Measurements from ENCODE around the gene VASP. TPM values are rescaled to one million over a fixed set of nuclear protein-coding genes. Genes with fewer than 3 reads are reported as not detected.

The VASP gene
- total and polyA plus RNA-seq, 2 of the 13 experiments (the other 11 are each of a cell fraction or from before 2014, with no cell fraction given), result 41.8 to 67.1 TPM

DNA sequence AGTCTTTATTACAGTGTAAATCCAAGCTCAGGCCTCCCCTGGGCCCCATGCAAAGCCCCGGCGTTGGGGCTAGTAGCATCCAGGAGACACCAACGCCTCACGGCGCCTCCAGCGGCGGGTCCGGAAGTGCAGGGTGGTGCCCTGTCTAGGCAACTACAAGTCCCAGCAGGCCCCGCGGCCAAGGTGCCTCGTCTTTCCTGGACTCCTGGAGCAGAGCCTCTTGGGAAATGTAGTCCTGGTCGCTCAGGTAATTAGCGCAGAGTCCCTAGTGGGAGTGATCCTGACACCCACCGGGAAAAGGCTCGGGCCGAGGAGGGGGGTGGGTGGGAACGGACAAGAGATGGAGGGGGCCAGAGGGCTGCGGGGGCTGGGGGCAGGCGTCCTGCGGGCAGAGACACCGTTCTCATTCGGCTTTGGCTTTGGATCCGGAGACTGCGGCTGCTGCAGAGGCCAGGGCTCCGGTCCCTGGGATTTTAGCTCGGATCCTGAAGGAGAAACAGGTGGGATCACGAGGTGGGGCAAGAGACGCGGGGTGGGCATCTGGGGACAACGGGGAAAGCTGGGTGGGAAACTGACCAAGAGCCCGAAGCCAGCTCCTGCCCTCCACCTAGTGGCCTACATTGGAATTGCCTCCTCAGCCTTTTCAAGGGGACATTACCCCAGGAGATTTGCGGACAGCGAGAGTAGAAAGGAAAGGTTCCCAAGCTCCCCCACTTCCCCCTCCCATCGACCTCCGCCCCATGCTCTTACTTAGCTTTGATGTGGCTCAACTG, 21.8 kb upstream of the VASP start (continued):
- TF ChIP-seq NKX3-1 (CRISPR knock-in tag; IDR thresholded peaks at IDR 0.05), result no peak
- TF ChIP-seq CC2D1A (CRISPR knock-in tag; IDR thresholded peaks at IDR 0.05), result no peak
- TF ChIP-seq SAP130 (CRISPR knock-in tag; IDR thresholded peaks at IDR 0.05; ENCODE audit: low read depth), result peak; percentile 49; the same call in 1 of the 2 replicates
- no peak for TF ChIP-seq NFE2 (CRISPR knock-in tag; IDR thresholded peaks at IDR 0.05)
- TF ChIP-seq MTA3 (CRISPR knock-in tag; IDR thresholded peaks at IDR 0.05), result no peak
- TF ChIP-seq ZBTB49 (CRISPR knock-in tag; IDR thresholded peaks at IDR 0.05; ENCODE audit: borderline replicate concordance), result no peak
- TF ChIP-seq, protein P1, sequence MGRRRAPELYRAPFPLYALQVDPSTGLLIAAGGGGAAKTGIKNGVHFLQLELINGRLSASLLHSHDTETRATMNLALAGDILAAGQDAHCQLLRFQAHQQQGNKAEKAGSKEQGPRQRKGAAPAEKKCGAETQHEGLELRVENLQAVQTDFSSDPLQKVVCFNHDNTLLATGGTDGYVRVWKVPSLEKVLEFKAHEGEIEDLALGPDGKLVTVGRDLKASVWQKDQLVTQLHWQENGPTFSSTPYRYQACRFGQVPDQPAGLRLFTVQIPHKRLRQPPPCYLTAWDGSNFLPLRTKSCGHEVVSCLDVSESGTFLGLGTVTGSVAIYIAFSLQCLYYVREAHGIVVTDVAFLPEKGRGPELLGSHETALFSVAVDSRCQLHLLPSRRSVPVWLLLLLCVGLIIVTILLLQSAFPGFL (CRISPR knock-in tag; IDR thresholded peaks at IDR 0.05), result no peak
- no peak for TF ChIP-seq NFRKB (IDR thresholded peaks at IDR 0.05)
- TF ChIP-seq GPN1 (CRISPR knock-in tag; IDR thresholded peaks at IDR 0.05; ENCODE audit: borderline replicate concordance), result no peak
- no peak for TF ChIP-seq PAX8 (CRISPR knock-in tag; IDR thresholded peaks at IDR 0.05; ENCODE audit: borderline replicate concordance)
- TF ChIP-seq WIZ (CRISPR knock-in tag; IDR thresholded peaks at IDR 0.05), result no peak
- TF ChIP-seq, protein P2, sequence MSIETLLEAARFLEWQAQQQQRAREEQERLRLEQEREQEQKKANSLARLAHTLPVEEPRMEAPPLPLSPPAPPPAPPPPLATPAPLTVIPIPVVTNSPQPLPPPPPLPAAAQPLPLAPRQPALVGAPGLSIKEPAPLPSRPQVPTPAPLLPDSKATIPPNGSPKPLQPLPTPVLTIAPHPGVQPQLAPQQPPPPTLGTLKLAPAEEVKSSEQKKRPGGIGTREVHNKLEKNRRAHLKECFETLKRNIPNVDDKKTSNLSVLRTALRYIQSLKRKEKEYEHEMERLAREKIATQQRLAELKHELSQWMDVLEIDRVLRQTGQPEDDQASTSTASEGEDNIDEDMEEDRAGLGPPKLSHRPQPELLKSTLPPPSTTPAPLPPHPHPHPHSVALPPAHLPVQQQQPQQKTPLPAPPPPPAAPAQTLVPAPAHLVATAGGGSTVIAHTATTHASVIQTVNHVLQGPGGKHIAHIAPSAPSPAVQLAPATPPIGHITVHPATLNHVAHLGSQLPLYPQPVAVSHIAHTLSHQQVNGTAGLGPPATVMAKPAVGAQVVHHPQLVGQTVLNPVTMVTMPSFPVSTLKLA (IDR thresholded peaks at IDR 0.05), result no peak
- no peak for TF ChIP-seq ZNF761 (CRISPR knock-in tag; conservative IDR thresholded peaks at IDR 0.05)
- no peak for TF ChIP-seq SAFB2 (CRISPR knock-in tag; IDR thresholded peaks at IDR 0.05; ENCODE audit: borderline replicate concordance, low read depth)
- no peak for TF ChIP-seq ZNF503 (CRISPR knock-in tag; IDR thresholded peaks at IDR 0.05)
- no peak for TF ChIP-seq ZNF558 (CRISPR knock-in tag; IDR thresholded peaks at IDR 0.05; ENCODE audit: borderline replicate concordance)
- TF ChIP-seq, protein P3, sequence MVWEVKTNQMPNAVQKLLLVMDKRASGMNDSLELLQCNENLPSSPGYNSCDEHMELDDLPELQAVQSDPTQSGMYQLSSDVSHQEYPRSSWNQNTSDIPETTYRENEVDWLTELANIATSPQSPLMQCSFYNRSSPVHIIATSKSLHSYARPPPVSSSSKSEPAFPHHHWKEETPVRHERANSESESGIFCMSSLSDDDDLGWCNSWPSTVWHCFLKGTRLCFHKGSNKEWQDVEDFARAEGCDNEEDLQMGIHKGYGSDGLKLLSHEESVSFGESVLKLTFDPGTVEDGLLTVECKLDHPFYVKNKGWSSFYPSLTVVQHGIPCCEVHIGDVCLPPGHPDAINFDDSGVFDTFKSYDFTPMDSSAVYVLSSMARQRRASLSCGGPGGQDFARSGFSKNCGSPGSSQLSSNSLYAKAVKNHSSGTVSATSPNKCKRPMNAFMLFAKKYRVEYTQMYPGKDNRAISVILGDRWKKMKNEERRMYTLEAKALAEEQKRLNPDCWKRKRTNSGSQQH (CRISPR knock-in tag; IDR thresholded peaks at IDR 0.05; ENCODE audit: low read depth), result 0 out of 2 replicates have a peak, but pooled peaks have one; percentile 45
- TF ChIP-seq ZNF333 (CRISPR knock-in tag; IDR thresholded peaks at IDR 0.05; ENCODE audit: borderline replicate concordance), result no peak
- no peak for TF ChIP-seq DPF2 (CRISPR knock-in tag; IDR thresholded peaks at IDR 0.05; ENCODE audit: borderline replicate concordance, low read depth)
